Measurements from ENCODE around the gene EI24. TPM values are rescaled to one million over a fixed set of nuclear protein-coding genes. Genes with fewer than 3 reads are reported as not detected.
A peak's percentile ranks its signal among the peaks of the same experiment; 100 is the strongest.

EI24 gene
- total RNA-seq, 1 donor from 2014 or later: 62.4 TPM

GRCh38 chr11:125578783-125579182 is 9.5 kb downstream of the EI24 start:
- no peak for DNase-seq (ENCODE audit: low spot score)

GRCh38 chr11:125579811-125580210 is 10.5 kb downstream of the EI24 start:
- DNase-seq (ENCODE audit: low spot score): no peak

DNA sequence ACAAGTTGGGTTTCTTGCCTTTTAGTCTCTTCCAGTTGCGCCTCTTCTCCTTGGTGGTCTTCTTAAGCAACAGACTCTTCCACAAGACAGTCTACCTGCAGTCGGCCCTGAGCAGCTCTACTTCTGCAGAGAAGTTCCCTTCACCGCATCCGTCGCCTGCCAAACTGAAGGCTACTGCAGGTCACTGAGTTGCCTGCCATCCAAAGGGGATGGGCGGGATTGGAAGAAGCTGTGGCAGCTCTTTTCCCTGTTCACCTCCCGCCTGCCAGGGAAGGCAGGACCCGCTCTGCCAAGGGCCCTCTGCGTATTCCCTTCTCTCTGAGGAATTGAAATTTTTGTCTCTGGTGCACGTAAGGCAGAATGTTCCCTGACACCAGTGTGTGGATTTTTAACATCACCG is 14.2 kb downstream of the EI24 start:
- DNase-seq (ENCODE audit: low spot score): no peak

GRCh38 chr11:125585487-125585886 is 16.2 kb downstream of the EI24 start:
- DNase-seq (ENCODE audit: low spot score): no peak

- no peak for DNase-seq (ENCODE audit: low spot score)
Measured at GRCh38 chr11:125586623-125587022, 17.3 kb downstream of the EI24 start.

DNA sequence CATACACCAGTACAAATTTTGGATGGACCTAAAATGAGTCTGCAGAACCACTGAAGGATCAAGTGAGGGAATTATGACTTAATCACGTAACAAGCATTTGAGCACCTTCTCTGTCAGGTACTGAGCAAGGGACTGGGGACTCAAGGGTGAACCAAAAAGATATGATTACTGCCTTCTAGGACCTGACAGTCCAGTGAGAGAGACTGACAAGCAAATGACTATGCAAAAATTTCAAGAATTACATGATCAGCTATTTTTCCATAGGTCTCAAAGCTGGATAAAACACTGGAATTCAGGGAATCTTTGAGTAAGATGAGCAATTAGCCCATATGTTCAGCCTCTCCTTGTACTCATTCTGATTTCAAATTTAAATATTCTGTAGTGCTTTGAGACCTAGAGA is 18.2 kb downstream of the EI24 start:
- DNase-seq (ENCODE audit: low spot score): no peak

DNA sequence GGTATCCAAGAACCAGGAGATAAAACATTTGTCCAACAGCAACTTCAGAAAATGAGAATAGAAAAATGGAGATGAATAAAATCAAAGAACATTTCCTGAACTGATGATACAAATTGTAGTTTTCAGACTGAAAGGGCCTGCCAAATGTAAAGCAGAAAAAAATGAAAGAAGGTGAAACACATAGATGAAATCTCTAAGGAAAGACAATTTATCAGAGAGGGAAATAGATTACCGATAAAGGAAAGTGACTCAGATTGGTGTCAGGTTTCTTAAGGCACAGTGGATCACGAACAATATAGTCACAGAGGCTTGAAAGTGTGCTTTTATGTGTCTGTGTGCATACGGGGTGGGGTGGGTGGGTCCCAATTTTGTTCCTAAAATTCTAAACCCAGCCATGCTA is 19.2 kb downstream of the EI24 start:
- no peak for DNase-seq (ENCODE audit: low spot score)

- peak; percentile 33 for DNase-seq (ENCODE audit: low spot score)
Measured at GRCh38 chr11:125591649-125592304, 22.5 kb downstream of the EI24 start.

DNA sequence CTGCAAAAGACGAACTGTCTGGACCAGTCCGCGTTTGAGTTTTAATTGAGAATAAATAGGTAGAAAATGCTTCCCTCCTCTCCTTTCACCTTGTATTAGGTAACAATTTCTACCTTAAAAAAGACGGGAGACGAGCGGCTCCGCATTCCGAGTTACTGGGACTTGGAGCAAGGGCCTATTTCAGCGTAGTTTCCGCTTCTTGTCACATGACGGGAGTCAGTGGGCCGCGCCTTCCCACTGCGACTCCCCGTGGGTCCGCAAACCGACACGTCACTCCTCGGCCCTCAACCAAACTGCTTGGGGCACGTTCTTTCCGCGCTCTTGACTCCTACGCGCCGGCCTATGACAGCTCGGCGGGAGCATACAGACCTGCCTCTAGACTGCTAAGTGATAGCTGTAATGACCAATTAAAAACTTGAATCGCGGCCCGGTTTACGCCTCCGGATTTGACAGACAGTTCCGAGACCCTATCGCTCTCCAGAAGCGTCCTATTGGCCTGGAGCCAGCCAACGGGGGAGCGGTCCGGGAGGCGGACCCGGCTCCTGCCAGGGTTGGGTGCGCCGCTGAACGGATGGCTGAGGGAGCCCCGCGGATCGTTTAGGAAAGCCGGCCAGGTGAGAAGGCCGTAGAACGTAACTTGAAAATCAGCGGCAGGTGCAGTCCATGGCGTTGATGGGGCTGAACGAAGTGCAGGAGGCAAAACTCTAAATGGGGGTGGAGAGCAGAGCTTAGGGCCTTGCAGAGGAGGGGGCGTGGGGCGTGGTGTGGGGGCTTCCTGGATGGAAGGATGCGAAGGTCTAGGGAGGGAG is 23.2 kb downstream of the EI24 start, which contains the start of gene STT3A:
STT3A (plus strand) TSS at position 548 of the 809 bp plus-strand sequence. CDS start 3,064 bp downstream, outside the sequence.
- peak; percentile 100 for DNase-seq (ENCODE audit: low spot score)

DNA sequence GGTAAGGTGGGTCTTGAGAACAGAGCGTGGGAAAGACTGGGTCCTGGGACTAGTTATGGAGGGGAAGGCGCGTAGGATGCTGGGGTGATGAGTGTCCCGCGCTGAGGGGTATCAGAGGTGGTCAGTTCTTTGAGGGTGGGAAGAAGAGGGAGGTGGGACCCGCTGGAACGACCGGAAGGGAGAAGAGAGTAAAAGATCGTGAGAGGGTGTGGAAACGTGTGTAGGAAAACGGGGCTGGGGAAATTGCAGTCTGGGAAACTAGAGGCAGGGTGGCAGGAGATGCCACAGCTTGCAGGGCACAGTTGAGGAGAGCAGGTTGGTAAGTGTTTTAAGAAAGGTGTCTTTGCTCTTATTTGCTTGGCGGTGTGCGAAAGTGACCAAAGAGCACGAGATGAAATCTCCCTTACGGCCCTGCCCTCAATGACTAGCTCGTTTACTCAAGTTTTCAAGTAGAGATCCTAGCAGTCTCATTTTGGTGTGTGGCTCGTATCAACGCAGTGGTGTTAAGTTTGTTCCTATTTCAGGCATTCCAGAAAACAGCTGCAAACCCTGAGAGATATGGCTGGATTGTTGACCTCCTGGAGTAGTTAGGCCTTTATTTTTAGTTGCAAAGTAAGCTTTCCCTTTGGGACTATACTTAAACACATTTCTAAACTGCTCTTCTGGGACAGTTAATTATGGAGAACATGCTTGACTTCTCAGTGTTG is 24.0 kb downstream of the EI24 start:
- DNase-seq (ENCODE audit: low spot score): peak; percentile 41

DNA sequence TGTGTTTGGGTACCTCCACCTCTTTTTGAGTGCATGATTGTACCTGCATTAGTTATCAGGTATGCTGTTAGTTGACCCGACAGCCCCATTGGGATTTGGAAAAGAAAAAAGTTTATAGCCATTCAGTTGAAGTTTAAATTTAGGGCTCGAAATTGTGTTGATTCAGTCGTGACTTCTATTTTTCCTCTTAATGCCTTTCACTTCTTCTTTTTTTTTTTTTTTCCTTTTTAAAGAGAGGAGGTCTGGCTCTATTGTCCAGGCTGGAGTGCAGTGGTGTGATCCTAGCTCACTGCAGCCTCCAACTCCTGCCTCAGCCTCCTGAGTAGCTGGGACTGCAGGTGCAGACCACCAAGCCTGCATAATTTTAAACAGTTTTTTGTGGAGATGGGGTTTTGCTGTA is 25.7 kb downstream of the EI24 start:
- DNase-seq (ENCODE audit: low spot score): no peak

GRCh38 chr11:125600663-125601062 is 31.4 kb downstream of the EI24 start:
- DNase-seq (ENCODE audit: low spot score): no peak

DNA sequence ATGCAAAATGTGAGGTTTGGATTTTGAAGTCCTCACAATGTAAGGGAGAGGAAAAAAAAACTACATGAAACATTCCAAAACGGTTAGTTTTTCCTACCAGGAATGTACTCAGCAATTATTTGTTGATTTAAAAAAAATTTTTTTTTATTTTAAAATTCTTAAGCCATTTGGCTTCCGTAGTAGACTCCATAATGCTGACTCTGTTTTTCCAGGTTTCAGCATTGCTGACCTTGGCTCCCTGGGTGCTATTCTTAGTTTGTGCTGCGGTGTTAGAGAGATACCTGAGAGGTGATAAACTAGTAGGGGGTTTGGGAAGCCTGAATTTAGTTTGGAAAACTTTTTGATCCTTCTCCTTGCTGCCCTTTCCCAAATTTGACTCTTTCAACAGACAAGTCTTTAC is 33.9 kb downstream of the EI24 start:
- no peak for DNase-seq (ENCODE audit: low spot score)

- no peak for DNase-seq (ENCODE audit: low spot score)
Measured at GRCh38 chr11:125605417-125605816, 36.1 kb downstream of the EI24 start.

- DNase-seq (ENCODE audit: low spot score): no peak
Measured at GRCh38 chr11:125609545-125609944, 40.3 kb downstream of the EI24 start.

DNA sequence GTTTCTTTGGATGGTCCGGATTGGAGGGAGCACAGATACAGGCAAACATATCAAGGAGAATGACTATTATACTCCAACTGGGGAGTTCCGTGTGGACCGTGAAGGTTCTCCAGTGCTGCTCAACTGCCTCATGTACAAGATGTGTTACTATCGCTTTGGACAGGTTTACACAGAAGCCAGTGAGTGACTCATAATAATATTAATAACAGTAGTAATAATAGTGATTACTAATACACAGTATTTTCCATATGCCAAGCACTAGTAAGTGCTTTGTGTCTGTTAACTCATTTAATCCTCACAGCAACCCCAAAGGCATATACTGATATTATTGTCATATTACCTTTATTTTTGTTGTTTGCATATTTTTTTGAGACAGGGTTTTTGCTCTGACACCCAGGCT is 49.1 kb downstream of the EI24 start:
- DNase-seq (ENCODE audit: low spot score): no peak

DNA sequence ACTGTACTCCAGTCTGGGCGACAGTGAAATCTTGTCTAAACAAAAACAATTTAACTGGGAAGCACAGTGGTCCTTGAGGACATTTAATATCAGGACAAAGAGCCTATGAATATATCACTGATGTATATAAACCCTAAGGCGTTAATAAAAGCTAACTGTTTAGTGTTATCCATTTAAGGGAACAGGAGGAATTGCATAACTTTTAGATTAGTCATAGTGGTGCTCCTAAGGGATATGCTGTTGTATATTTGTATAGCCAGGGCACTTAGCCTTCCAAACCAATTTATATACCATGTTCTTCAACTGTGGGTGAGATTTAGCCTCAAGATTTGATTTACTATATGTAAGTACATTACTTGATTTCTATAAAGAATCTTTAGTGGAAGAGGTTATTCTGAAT is 52.7 kb downstream of the EI24 start:
- peak; percentile 13 for DNase-seq (ENCODE audit: low spot score)

GRCh38 chr11:125623064-125623463 is 53.8 kb downstream of the EI24 start:
- DNase-seq (ENCODE audit: low spot score): no peak

DNA sequence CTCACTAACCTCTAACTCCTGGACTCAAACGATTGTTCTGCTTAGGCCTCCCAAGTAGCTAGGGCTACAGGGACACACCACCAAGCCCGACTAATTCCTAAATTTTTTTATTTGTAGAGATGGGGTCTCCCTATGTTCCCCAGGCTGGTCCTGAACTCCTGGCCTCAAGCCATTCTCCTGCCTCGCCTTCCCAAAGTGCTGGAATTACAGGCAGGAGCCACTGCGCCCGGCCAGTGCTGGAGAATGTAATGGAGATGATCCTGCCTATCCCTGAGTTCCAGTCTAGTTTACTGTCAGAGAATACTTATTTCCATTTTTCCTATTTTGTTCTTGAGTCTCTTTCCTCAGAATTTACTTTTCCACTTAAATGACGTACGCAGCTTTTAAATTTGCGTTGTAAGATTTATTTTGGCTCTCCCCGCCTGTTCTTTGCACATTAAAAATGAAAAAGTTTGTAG is 55.5 kb downstream of the EI24 start, which contains the start of gene CHEK1:
CHEK1 (plus strand) TSS at position 408 of the 458 bp plus-strand sequence. CDS start 1,606 bp downstream, outside the sequence.
- no peak for DNase-seq (ENCODE audit: low spot score)

DNA sequence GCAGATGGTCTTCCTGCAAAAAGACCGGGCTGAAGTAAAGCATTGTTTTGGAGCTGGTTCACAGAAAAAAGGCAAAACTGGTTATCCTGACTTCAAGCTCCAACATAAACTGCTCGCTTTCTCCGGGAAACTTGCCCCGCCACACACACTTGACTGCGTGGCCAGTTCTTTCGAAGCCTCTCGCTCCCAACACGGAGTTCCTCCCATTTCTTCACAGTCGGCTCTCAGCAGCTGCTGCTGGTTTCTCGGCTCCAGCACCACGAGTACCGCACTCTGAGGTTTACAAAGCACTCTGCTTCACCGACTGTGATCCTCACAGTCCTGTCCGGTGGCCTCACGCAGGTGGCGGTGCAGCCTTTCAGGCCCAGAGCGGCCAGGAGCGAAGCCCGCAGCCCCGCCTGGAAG is 56.0 kb downstream of the EI24 start:
- no peak for DNase-seq (ENCODE audit: low spot score)

DNA sequence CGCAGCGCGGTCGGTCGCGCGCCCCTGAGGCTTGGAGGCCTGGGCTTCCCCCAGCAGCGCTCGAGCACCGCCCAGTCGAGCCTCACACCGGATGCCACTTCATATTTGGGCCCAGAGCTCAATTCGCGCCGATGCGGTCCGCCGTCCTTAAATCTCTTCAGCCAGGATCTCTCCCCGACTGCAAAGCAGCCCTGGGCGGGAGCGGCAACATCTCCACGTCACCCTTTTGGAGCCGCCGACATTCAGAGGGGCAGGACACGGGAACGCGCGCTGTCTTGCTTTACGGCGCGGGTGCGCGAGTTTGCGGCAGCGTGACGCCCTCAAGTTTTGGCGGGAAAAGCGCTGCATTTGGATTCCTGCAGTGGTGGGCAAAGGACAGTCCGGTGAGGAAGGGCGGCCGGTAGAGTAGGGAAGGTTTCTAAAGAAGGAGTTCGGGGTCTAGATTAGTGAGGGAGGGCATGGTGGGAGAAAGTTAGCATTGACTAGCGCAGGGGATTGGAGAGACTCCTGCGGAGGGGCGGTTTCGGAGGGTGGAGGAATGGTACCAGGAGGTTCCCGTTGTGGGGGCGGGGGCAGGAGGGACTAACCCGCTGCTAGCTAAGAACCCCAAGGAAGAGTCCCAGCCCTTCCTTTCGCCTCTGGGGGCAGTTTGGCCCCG is 56.5 kb downstream of the EI24 start:
- DNase-seq (ENCODE audit: low spot score): peak; percentile 94

All from umbilical cord (tissue), 2 donors.